RWPE2 (cell line): Measurements from ENCODE around the gene TXNDC5.

Source experiments
- ATAC-seq: fragments of 200-7000 bp; cut with Tn5 transposase; 3 replicates; pipeline ENCODE4 v1.9.1; 2021; ENCODE audit warnings: low read depth
- DNase-seq: peaks from one replicate; pipeline ENCODE4 v3.0.0-alpha.2; 2020; ENCODE audit warnings: low spot score
- H3K27ac ChIP-seq: fragments of 450-650 bp; 2 replicates; pipeline ENCODE4 v1.5.1; 2017; ENCODE audit warnings: mild to moderate bottlenecking; ENCODE audit not compliant: poor library complexity, severe bottlenecking
- H3K27me3 ChIP-seq: fragments of 250-450 bp; sonication (Bioruptor Pico); 2 replicates; pipeline ENCODE4 v1.5.1; 2021; ENCODE audit warnings: mild to moderate bottlenecking, moderate library complexity; ENCODE audit not compliant: insufficient read depth, poor library complexity, severe bottlenecking
- H3K36me3 ChIP-seq: fragments of 250-450 bp; sonication (Bioruptor Pico); 2 replicates; pipeline ENCODE4 v1.5.1; 2020; ENCODE audit warnings: low read depth, mild to moderate bottlenecking, moderate library complexity
- H3K4me1 ChIP-seq: fragments of 250-450 bp; sonication (Bioruptor Pico); 2 replicates; pipeline ENCODE4 v1.5.1; 2021; ENCODE audit warnings: mild to moderate bottlenecking, moderate library complexity; ENCODE audit not compliant: insufficient read depth, poor library complexity, severe bottlenecking
- H3K4me3 ChIP-seq: fragments of 250-450 bp; sonication (Bioruptor Pico); 2 replicates; pipeline ENCODE4 v1.5.1; 2021; ENCODE audit warnings: mild to moderate bottlenecking, moderate library complexity; ENCODE audit not compliant: severe bottlenecking
- H3K9me3 ChIP-seq: fragments of 250-450 bp; sonication (Bioruptor Pico); 2 replicates; pipeline ENCODE4 v1.5.1; 2021; ENCODE audit warnings: mild to moderate bottlenecking, moderate library complexity; ENCODE audit not compliant: severe bottlenecking
- CTCF ChIP-seq: fragments of 450-650 bp; IDR thresholded peaks from one replicate; pipeline ENCODE4 v1.5.1; 2017; ENCODE audit warnings: mild to moderate bottlenecking, moderate library complexity; ENCODE audit not compliant: poor library complexity, severe bottlenecking

TXNDC5 gene

GRCh38 chr6:7954477-7955200 is 44.1 kb upstream of the TXNDC5 start:
- H3K4me1 ChIP-seq: no peaks in the 10 kb centered on the region
- H3K9me3 ChIP-seq: peaks cover 2% of the 10 kb centered on the region
- no peak for TF ChIP-seq CTCF
- no peak overlapping the region for H3K27ac ChIP-seq
- H3K27me3 ChIP-seq: no peaks in the 10 kb centered on the region
- H3K36me3 ChIP-seq: no peaks in the 10 kb centered on the region
- H3K4me3 ChIP-seq: no peak overlapping the region
- ATAC-seq: no peak
- no peak for DNase-seq

GRCh38 chr6:7953753-7954152 is 43.2 kb upstream of the TXNDC5 start:
- peaks cover 2% of the 10 kb centered on the region for H3K9me3 ChIP-seq
- ATAC-seq: no peak
- no peaks in the 10 kb centered on the region for H3K36me3 ChIP-seq
- no peaks in the 10 kb centered on the region for H3K4me1 ChIP-seq
- DNase-seq: no peak
- H3K27me3 ChIP-seq: no peaks in the 10 kb centered on the region
- no peak overlapping the region for H3K4me3 ChIP-seq
- H3K27ac ChIP-seq: no peak overlapping the region
- no peak for TF ChIP-seq CTCF

- DNase-seq (no peak), ATAC-seq (no peak)
- H3K9me3 ChIP-seq: no peaks in the 10 kb centered on the region
- TF ChIP-seq CTCF: no peak
- H3K4me1 ChIP-seq: no peaks in the 10 kb centered on the region
- no peaks in the 10 kb centered on the region for H3K36me3 ChIP-seq
- H3K27me3 ChIP-seq: no peaks in the 10 kb centered on the region
- no peak overlapping the region for H3K27ac ChIP-seq
- no peak overlapping the region for H3K4me3 ChIP-seq
Observed at GRCh38 chr6:7939864-7940228, 29.3 kb upstream of the TXNDC5 start.

GRCh38 chr6:7939184-7939863 is 28.7 kb upstream of the TXNDC5 start:
- Histone ChIP-seq H3K27me3 (no peaks in the 10 kb centered on the region), H3K27ac (no peak overlapping the region), H3K4me1 (no peaks in the 10 kb centered on the region), H3K36me3 (no peaks in the 10 kb centered on the region), H3K4me3 (no peak overlapping the region), H3K9me3 (no peaks in the 10 kb centered on the region)
- TF ChIP-seq CTCF: no peak
- DNase-seq: no peak
- ATAC-seq: no peak
